T-helper 1 cell treated with Interleukin-12 subunit alpha and Interleukin-12 subunit beta and Interleukin-4 antibody, amounts not matched to agents 30 ng/mL and 1 ng/mL, for 36 hours (primary cell): ENCODE measurements around the gene OR5AK2. TPM values are rescaled to one million over a fixed set of nuclear protein-coding genes. Genes with fewer than 3 reads are reported as not detected.
"Not testable (repeated sequence)": the region's sequence is repeated elsewhere in the genome, so short reads cannot be mapped to it uniquely, and the experiment has no call there.

Experiments
- intact Hi-C: fragments of 100-400 bp; cut with micrococcal nuclease; formaldehyde crosslinking; loops from one replicate; pipeline ENCODE4 v1.15.1; 2024
- total RNA-seq: library from RNA; stranded (reverse); gene quantifications from 2 replicates; pipeline ENCODE4 v1.2.3, GENCODE V29; 2022

The OR5AK2 gene, protein sequence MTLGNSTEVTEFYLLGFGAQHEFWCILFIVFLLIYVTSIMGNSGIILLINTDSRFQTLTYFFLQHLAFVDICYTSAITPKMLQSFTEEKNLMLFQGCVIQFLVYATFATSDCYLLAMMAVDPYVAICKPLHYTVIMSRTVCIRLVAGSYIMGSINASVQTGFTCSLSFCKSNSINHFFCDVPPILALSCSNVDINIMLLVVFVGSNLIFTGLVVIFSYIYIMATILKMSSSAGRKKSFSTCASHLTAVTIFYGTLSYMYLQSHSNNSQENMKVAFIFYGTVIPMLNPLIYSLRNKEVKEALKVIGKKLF
- total RNA-seq: not detected in 2 replicates

DNA sequence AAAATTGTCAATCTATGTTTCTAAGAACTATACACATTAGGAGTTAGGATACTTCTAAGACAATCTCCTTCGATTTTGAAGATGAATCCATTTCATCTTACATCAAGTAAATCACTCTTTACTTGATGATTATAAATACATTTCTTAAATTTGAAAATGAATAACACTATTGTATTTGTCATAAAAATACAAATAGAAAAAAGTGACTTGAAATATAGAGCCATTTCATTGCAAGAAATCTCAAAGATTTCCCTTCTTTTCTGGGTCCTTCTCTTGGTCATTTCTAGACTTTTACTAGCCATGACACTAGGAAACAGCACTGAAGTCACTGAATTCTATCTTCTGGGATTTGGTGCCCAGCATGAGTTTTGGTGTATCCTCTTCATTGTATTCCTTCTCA, at the start of gene OR5AK2:
Gene OR5AK2 (plus strand): TSS at position 301 of the 400 bp plus-strand sequence. CDS start 0 bp downstream, at position 301.
- intact Hi-C loops: no loop called here

DNA sequence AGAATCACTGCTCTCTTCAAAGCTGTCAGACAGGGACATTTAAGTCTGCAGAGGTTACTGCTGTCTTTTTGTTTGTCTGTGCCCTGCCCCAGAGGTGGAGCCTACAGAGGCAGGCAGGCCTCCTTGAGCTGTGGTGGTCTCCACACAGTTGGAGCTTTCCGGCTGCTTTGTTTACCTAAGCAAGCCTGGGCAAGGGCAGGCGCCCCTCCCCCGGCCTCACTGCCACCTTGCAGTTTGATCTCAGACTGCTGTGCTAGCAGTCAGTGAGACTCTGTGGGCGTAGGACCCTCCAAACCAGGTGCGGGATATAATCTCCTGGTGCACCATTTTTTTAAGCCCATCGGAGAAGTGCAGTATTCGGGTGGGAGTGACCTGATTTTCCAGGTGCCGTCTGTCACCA, 43.2 kb upstream of the OR5AK2 start:
- intact Hi-C loops: not testable (repeated sequence)

GRCh38 chr11:56948991-56949515, 39.7 kb upstream of the OR5AK2 start:
- intact Hi-C loops: no loop called here

DNA sequence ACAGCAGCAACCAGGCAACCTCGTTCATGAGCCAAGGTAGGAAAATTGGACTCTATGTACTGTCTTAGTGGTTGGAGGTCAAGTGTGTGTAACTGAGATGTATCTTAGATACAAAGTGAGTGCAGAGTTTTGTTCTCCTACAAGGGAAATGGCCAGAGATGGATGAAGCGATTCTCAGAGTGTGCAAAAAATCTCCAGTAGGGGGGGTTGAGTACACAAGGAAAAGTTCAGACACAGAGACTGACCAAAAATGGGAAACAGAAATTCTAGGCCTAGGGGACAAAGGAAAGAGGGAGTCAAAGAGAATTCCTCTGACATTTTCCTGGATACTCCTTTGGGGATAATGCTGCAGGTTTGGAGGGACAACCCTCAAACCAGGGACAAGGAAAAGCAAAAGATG, 38.2 kb upstream of the OR5AK2 start:
- intact Hi-C loops: loop anchor here (10.0 kb wide), 1 partner anchor 64 kb away; no protein-coding TSS in a partner anchor

- intact Hi-C loops: loop anchor here (10.0 kb wide), 1 partner anchor 61 kb away; no protein-coding TSS in a partner anchor
Measured at GRCh38 chr11:56953907-56954306, 34.8 kb upstream of the OR5AK2 start.

DNA sequence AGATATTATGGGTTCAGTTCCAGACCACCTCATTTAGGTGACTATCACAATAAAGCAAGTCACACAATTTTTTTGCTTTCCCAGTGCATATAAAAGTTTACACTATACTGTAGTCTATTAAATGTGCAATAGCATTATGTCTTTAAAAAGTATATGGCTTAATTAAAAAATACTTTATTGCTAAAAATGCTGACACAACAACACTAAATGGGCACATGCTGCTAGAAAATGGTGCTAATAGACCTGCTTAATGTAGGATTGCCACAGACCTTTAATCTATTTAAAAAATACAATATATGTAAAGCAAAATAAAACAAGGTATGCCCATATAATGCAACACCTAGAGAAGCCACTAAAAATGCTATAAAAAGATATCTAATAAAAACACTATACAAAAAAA, 27.1 kb upstream of the OR5AK2 start:
- intact Hi-C loops: no loop called here

DNA sequence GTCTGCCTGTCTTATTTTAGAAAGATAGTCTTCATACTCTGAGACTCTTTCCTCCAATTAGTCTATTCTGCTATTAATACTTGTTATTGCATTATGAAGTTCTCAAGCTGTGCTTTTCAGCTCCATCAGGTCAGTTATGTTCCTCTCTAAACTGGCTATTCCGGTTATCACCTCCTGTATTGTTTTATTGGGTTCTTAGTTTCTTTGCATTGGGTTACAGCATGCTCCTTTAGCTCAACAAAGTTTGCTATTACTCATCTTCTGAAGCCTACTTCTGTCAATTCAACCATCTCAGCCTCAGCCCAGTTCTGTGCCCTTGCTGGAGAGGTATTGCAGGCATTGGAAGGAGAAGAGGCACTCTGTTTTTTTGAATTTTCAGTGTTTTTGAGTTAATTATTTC, 21.0 kb upstream of the OR5AK2 start:
- intact Hi-C loops: no loop called here

DNA sequence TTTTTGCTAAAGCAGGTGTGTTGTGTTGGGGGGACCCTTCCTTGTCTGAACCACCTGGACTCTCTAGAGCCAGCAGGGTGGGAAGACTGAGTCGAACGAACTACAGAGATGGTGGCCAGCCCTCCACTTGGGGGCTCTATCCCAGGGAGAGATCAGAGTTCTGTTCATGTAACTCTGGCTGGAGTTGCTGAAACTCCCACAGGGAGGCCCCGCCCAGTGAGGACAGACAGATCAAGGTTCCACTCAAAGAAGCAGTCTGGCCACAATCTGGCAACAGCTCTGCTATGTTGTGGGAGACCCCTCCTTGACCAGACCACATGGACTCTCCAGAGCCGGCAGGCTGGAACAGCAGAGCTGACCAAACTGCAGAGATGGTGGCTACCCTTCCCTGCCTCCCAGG, 20.2 kb upstream of the OR5AK2 start:
- intact Hi-C loops: no loop called here

DNA sequence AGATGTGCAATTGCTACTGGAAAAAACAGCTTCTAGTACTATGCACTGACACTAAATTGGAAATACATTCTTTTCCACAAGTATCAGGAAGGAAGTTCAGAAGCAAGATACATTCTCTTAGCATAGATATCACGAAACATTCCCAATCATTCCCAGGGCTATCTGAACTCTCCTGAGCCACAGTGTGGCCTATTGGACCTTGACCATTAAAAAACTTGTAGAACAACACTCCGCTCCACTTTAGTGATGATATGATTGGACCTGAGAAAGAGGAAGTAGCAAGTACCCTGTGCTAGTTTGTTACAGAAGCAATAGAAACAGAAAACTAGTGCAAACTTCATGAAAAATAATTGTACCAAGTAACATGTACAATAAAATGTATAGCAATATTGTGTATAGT, 11.4 kb upstream of the OR5AK2 start:
- intact Hi-C loops: no loop called here

GRCh38 chr11:56990702-56991101, 2.0 kb downstream of the OR5AK2 start:
- intact Hi-C loops: no loop called here

DNA sequence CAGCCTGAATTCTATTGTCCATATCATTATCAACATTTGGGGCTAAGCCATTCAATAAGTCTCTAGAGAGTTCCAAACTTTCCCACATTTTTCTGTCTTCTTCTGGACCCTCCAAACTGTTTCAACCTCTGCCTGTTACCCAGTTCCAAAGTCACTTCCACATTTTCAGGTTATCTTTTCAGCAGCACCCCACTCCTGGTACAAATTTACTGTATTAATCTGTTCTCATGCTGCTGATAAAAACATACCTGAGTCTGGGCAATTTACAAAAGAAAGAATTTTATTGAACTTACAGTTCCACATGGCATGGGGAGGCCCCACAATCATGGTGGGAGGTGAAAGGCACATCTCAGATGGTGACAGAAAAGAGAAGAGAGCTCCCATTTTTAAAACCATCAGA, 5.8 kb downstream of the OR5AK2 start:
- intact Hi-C loops: no loop called here

DNA sequence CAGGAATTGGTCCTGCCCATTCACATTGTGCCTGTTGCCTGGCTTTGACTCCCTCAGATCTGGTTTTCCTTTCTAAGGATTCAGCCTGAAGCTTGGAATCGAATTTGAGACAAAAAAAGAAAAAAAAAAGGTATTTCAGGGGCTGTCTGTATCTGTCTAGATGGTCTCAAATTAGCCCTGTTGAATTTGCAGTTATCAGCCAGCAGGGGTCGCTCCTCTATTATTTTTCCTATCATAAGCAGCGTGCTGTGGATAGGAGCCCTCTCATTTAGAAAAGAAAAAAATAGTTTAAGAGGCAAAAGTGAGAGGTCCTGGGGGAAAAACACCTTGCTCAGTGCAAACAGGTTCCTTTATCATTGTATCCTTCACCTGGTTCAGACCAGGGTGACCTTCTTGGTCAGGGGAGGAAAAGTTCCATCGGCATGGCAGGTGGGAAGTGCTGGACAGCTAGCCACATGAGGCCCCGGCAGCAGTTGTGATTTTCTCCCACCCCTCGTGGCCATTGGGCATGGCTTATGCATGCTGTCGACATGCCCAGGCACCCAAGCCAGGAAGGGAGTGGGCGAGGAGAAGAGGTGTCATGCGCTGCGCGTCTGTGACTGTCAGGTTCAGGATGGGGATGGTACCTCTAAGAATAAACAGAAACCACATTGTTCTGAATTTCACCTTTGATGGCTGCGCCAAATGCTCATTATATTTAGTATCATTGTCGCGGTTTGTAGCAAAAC, 13.1 kb downstream of the OR5AK2 start:
- intact Hi-C loops: no loop called here

GRCh38 chr11:57008373-57008772, 19.7 kb downstream of the OR5AK2 start:
- intact Hi-C loops: no loop called here

GRCh38 chr11:57015679-57016078, 27.0 kb downstream of the OR5AK2 start:
- intact Hi-C loops: loop anchor here (10.0 kb wide), 1 partner anchor 61 kb away; no protein-coding TSS in a partner anchor

GRCh38 chr11:57031556-57031955, 42.8 kb downstream of the OR5AK2 start:
- intact Hi-C loops: no loop called here

Other genes with a start within 250 kb of the OR5AK2 start
- gene OR9G4, start 240.2 kb upstream of the OR5AK2 start, total RNA-seq: not detected in 2 replicates
- gene LRRC55, start 193.0 kb downstream of the OR5AK2 start, total RNA-seq: not detected in 2 replicates
- not detected in 2 replicates for gene APLNR, start 248.3 kb downstream of the OR5AK2 start, total RNA-seq